Vagina (tissue), 2 donors: ENCODE data around the gene GHR. TPM values are rescaled to one million over a fixed set of nuclear protein-coding genes. Genes with fewer than 3 reads are reported as not detected.

Experiments used
- DNase-seq, 2 donors: peaks; one replicate each; pipeline ENCODE4 v3.0.0-alpha.2; 2017; ENCODE audit errors: extremely low spot score in 2 of 2
- H3K27ac ChIP-seq: fragments of 200-600 bp; sonication (generic); one replicate; pipeline ENCODE4 v1.5.1; 2019
- H3K27me3 ChIP-seq: fragments of 200-600 bp; sonication (generic); one replicate; pipeline ENCODE4 v1.5.1; 2019
- H3K36me3 ChIP-seq, 2 donors: fragments of 200-600 bp; sonication (generic); one replicate each; pipeline ENCODE4 v1.5.1; 2017 to 2019
- H3K4me1 ChIP-seq: fragments of 200-600 bp; sonication (generic); one replicate; pipeline ENCODE4 v1.5.1; 2019
- H3K4me3 ChIP-seq, 2 donors: fragments of 200-600 bp; sonication (generic); 1 replicate in 1 of 2; 2 replicates in 1 of 2; pipeline ENCODE4 v1.5.1; 2016 to 2019
- H3K9me3 ChIP-seq: fragments of 200-600 bp; sonication (generic); one replicate; pipeline ENCODE4 v1.5.1; 2019
- POLR2A ChIP-seq, 2 donors: fragments of 450-650 bp; IDR thresholded peaks; one replicate each; pipeline ENCODE4 v1.6.1; 2017; ENCODE audit warnings: antibody characterized with exemption in 2 of 2, mild to moderate bottlenecking in 2 of 2, moderate library complexity in 2 of 2
- POLR2AphosphoS5 ChIP-seq, 2 donors: sonication (generic); formaldehyde crosslinking; IDR thresholded peaks; one replicate each; pipeline ENCODE4 v1.9.0; 2017; ENCODE audit warnings: antibody characterized with exemption in 2 of 2, mild to moderate bottlenecking in 2 of 2, low read depth in 1 of 2; ENCODE audit not compliant: insufficient read depth in 1 of 2
- intact Hi-C: fragments of 100-400 bp; cut with DNase I; formaldehyde crosslinking; loops from one replicate; pipeline ENCODE4 v1.15.1; 2023
- total RNA-seq: library from RNA; depleted of rRNA; stranded (reverse); fragments of >200 nt; gene quantifications from one replicate; pipeline ENCODE4 v1.2.3, GENCODE V29; 2016
- TF ChIP-seq, protein P1 (sequence below), 3 experiments: fragments of 450-650 bp in 2 of 3; fragments of 200-600 bp in 1 of 3; sonication (generic) in 1 of 3; IDR thresholded peaks; one replicate each; pipeline ENCODE4 v1.5.1; 2017 to 2019; ENCODE audit warnings: antibody characterized with exemption in 3 of 3, mild to moderate bottlenecking in 2 of 3, moderate library complexity in 2 of 3

GHR gene
- total RNA-seq, 1 donor from 2014 or later = 16.7 TPM

DNA sequence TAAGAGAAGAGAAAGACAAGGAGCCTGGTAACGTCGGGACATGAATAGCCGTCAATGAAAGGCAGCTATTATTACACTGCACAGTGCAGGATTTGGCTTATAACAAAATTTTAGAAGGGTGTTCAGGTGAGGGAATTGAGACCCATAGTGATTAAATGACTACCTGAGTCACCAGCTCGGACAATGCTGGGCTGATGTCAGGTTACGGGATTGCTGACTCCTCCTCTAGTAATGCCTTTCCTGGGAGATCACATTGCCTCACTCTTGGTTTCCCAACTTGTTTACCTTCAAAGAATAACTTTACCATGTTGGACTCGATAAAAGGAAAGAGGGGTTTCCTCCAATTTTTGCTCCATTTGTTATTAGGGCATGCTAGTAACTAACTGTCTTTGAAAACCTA, 132.6 kb downstream of the GHR start:
- H3K36me3 ChIP-seq = no peaks in the 10 kb centered on the region
- no peaks in the 10 kb centered on the region for H3K9me3 ChIP-seq
- TF ChIP-seq POLR2A (IDR thresholded peaks at IDR 0.05) (no peak), POLR2AphosphoS5 (IDR thresholded peaks at IDR 0.05; ENCODE audit: insufficient read depth in 1 of 2, low read depth in 1 of 2) (no peak)
- TF ChIP-seq, protein P1, sequence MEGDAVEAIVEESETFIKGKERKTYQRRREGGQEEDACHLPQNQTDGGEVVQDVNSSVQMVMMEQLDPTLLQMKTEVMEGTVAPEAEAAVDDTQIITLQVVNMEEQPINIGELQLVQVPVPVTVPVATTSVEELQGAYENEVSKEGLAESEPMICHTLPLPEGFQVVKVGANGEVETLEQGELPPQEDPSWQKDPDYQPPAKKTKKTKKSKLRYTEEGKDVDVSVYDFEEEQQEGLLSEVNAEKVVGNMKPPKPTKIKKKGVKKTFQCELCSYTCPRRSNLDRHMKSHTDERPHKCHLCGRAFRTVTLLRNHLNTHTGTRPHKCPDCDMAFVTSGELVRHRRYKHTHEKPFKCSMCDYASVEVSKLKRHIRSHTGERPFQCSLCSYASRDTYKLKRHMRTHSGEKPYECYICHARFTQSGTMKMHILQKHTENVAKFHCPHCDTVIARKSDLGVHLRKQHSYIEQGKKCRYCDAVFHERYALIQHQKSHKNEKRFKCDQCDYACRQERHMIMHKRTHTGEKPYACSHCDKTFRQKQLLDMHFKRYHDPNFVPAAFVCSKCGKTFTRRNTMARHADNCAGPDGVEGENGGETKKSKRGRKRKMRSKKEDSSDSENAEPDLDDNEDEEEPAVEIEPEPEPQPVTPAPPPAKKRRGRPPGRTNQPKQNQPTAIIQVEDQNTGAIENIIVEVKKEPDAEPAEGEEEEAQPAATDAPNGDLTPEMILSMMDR (IDR thresholded peaks at IDR 0.05) = no peak
- H3K4me1 ChIP-seq = no peaks in the 10 kb centered on the region
- no peaks in the 10 kb centered on the region for H3K27me3 ChIP-seq
- DNase-seq = no peak
- intact Hi-C loops = no loop called here
- H3K4me3 ChIP-seq = no peak overlapping the region
- no peak overlapping the region for H3K27ac ChIP-seq

DNA sequence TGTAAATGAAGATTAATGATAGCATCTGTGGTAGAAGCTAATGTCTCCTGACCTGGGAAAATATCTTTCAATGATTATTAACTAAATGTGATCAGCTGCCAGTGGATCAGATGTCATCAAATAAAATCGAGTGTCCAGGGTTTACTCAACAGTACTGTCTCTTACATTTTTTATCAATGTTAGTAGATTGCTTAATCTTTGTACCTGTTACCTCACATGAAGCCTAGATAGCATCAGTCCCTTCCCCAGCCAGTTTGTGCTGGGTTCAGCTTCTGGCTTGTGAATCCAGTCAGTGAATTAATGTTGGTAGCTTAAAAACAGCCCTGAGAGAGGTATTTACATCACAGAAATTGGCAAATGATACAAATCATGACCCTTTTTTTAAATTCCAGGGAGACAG, 134.4 kb downstream of the GHR start:
- H3K27me3 ChIP-seq = no peaks in the 10 kb centered on the region
- no peaks in the 10 kb centered on the region for H3K36me3 ChIP-seq
- intact Hi-C loops = no loop called here
- no peak overlapping the region for H3K27ac ChIP-seq
- TF ChIP-seq POLR2AphosphoS5 (IDR thresholded peaks at IDR 0.05; ENCODE audit: insufficient read depth in 1 of 2, low read depth in 1 of 2) (no peak), POLR2A (IDR thresholded peaks at IDR 0.05) (no peak)
- TF ChIP-seq, protein P1 (IDR thresholded peaks at IDR 0.05) = no peak
- H3K4me1 ChIP-seq = peaks cover 6% of the 10 kb centered on the region
- no peak for DNase-seq
- no peak overlapping the region for H3K4me3 ChIP-seq
- H3K9me3 ChIP-seq = no peaks in the 10 kb centered on the region

DNA sequence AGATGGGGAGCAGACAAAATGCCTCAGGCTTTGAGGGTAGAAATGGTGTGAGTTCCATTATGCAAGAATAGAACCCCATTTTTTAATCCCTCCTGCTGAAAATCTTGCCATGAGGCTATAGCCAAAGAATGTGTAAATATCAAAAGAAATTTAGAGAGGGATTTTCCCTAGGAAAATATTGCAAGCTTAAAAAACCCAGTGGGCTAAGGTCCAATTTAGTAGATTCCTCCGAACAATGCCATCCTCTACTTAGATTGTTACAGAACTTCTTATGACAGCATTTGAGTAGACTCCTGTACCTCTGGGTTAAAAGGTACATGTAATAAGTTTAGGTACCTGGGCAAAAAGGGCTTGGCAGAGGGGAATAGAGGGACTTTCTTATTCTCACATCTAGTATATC, 138.4 kb downstream of the GHR start:
- Histone ChIP-seq H3K36me3 (no peaks in the 10 kb centered on the region), H3K4me3 (no peak overlapping the region), H3K4me1 (peaks cover 20% of the 10 kb centered on the region), H3K27ac (no peak overlapping the region), H3K9me3 (no peaks in the 10 kb centered on the region), H3K27me3 (no peaks in the 10 kb centered on the region)
- no peak for DNase-seq
- intact Hi-C loops = no loop called here
- TF ChIP-seq, protein P1 (IDR thresholded peaks at IDR 0.05) = no peak
- TF ChIP-seq POLR2A (IDR thresholded peaks at IDR 0.05) = no peak
- TF ChIP-seq POLR2AphosphoS5 (IDR thresholded peaks at IDR 0.05; ENCODE audit: insufficient read depth in 1 of 2, low read depth in 1 of 2) = no peak

DNA sequence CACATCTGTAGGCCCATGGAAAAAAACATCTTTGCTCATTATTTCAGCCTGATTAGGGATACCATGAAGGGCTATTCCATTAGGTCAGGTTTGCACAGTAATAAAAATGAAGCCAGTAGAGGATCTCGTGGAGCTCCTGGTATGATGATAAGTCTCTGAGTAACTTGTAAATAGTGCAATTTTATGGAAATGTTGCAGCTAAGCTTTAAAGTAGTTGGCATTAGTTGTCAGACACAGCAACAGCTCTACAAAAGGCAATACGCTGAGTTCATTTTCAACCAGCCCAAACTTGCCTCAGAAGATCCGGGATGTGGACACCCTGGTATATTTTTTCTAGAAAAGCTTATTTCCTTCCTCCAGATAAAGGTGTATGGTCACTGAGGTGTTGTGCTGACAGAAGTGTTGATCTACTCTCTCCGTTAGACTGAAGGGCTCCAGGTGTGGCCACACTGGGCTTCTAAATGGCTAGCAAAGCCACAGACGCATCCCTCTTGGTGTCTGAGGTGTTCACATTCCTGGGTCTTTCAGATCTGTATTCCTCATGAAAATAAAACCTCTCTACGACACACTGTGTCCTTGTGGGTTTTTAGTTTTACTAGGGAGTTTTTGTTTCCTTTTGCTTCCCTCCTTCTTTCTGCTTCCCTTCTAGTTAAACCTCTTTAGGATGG, 141.6 kb downstream of the GHR start:
- H3K9me3 ChIP-seq = no peaks in the 10 kb centered on the region
- intact Hi-C loops = no loop called here
- DNase-seq = no peak
- H3K27me3 ChIP-seq = no peaks in the 10 kb centered on the region
- TF ChIP-seq POLR2A (IDR thresholded peaks at IDR 0.05) (no peak), POLR2AphosphoS5 (IDR thresholded peaks at IDR 0.05; ENCODE audit: insufficient read depth in 1 of 2, low read depth in 1 of 2) (no peak)
- TF ChIP-seq, protein P1 (IDR thresholded peaks at IDR 0.05) = no peak
- no peak overlapping the region for H3K4me3 ChIP-seq
- peaks cover 34% of the 10 kb centered on the region for H3K4me1 ChIP-seq
- no peak overlapping the region for H3K27ac ChIP-seq
- H3K36me3 ChIP-seq = no peaks in the 10 kb centered on the region

DNA sequence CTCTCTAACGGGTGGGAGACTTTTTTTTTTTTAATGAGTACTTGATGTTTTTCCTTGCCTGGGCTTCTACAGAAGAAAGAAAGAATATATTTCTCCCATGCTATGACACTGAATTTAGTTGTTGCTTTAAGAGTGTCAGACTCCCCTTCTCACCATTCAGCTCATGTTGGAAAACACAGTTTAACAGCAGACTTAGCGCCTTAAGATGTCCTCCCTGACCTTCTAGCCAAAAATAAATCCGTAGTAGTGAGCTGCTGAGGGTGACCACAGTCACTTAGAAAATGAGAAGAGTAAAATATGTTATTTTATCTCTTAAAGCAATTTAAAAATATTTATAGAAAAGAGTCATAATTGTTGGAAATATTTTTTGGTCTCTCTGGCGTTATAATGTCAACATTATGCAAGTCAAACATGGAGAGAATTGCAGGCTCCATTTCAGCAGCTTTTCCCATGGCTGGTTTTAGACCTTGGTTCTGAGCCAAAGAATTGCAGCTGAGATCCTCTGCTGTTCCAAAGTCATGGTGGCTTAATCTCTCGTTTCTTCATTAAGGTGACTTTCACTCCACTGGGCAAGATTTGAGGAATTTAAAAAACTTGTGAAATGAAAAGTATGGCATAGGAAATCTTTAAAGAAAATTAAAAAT, 143.5 kb downstream of the GHR start:
- H3K27ac ChIP-seq = peak overlapping the region; percentile 25
- no peak for DNase-seq
- no peak for TF ChIP-seq POLR2AphosphoS5 (IDR thresholded peaks at IDR 0.05; ENCODE audit: insufficient read depth in 1 of 2, low read depth in 1 of 2)
- TF ChIP-seq POLR2A (IDR thresholded peaks at IDR 0.05) = no peak
- TF ChIP-seq, protein P1 (IDR thresholded peaks at IDR 0.05) = no peak
- no peaks in the 10 kb centered on the region for H3K9me3 ChIP-seq
- H3K4me1 ChIP-seq = peaks cover 28% of the 10 kb centered on the region
- intact Hi-C loops = no loop called here
- H3K4me3 ChIP-seq = no peak overlapping the region
- no peaks in the 10 kb centered on the region for H3K36me3 ChIP-seq
- no peaks in the 10 kb centered on the region for H3K27me3 ChIP-seq
